AG09309 (cell line): ENCODE measurements around the gene XPOT.

ENCODE experiments used
- DNase-seq: peaks from one replicate; pipeline ENCODE4 v3.0.0-alpha.2; 2010; ENCODE audit warnings: low read depth
- H3K4me3 ChIP-seq: 2 replicates; pipeline ENCODE4 v1.5.1; 2011; ENCODE audit warnings: mild to moderate bottlenecking, low read depth, low read length, moderate library complexity; ENCODE audit not compliant: control insufficient read depth
- TF ChIP-seq, protein P1 (sequence below): IDR thresholded peaks from 2 replicates; pipeline ENCODE4 v1.5.1; 2011; ENCODE audit warnings: mild to moderate bottlenecking, low read depth, low read length, inconsistent platforms; ENCODE audit not compliant: insufficient read depth, control insufficient read depth; ENCODE audit errors: missing control alignments

The XPOT gene

DNA sequence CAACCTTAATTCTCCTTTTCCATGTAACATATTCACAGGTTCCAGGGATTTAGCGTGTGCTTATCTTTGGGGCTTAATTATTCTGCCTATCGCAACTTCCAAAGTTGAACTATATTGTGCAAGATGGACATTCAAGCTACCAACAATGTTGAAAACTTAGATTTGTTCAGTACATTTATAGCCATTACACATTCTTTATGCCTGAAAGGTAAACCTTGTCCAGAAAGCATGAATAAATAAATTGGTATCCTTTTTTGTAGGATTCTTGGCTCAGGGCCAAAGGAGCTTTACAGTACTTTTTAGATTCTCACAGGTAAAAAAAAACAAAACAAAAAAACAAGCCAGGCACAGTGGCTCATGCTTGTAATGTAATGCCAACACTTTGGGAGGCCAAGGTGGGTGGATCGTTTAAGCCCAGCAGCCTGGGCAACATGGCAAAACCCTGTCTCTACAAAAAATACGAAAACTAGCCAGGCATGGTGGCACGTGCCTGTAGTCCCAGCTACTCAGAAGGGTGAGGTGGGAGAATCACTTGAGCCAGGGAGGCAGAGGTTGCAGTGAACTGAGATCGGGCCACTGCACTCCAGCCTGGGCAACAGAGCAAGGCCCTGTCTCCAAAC is 16.9 kb upstream of the XPOT start:
- TF ChIP-seq, protein P1, sequence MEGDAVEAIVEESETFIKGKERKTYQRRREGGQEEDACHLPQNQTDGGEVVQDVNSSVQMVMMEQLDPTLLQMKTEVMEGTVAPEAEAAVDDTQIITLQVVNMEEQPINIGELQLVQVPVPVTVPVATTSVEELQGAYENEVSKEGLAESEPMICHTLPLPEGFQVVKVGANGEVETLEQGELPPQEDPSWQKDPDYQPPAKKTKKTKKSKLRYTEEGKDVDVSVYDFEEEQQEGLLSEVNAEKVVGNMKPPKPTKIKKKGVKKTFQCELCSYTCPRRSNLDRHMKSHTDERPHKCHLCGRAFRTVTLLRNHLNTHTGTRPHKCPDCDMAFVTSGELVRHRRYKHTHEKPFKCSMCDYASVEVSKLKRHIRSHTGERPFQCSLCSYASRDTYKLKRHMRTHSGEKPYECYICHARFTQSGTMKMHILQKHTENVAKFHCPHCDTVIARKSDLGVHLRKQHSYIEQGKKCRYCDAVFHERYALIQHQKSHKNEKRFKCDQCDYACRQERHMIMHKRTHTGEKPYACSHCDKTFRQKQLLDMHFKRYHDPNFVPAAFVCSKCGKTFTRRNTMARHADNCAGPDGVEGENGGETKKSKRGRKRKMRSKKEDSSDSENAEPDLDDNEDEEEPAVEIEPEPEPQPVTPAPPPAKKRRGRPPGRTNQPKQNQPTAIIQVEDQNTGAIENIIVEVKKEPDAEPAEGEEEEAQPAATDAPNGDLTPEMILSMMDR, result no peak
- DNase-seq, result no peak
- H3K4me3 ChIP-seq, result no peak overlapping the region

DNA sequence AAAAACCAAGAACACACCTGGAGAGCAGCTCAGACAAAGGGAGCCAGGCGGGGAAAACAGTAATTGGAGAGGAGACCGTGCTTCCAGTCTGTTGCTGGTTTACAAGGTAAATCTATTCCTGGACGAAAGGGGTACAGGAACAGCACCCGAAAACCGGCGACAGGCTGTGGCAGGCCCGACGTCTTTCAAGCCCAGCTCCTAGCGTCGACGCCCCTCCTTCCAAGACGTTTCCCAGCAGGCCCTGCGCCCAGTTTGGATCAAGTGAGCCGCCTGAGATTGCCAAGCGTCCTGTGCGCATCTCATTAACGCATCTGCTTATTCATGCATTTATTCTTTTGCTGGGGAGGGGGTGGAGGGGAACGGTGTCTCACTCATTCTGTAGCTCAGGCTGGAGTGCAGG is 15.0 kb upstream of the XPOT start:
- no peak overlapping the region for H3K4me3 ChIP-seq
- no peak for DNase-seq
- TF ChIP-seq, protein P1, result no peak

DNA sequence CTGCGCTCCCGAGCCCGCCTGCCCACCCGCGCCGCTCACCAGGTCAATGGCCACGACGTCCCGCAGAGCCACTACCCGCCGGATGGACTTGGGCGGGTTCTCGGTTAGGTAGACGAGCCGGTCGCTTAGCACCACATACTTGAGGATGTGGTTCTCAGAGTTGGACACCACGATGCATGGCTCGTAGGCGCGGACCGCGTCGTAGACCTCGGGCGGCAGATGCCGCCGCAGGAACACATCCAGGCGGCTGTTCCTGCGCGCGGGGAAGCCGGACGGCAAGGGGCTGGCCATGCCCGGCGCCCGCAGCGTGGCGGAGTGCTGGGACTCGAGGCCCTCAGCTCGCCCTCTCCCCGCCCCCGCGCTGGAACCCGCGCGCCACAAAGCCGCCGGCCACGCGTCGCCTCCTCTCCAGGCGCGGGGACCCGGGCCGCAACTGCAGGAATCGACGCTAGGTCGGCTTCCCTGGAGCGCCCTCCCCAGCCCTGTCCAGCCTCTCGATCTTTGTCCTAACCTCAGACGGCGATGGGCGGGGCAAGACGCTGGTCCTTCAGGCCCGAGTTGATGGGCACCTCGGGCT is 13.8 kb upstream of the XPOT start, which contains the start of gene C12orf56:
Gene C12orf56 (minus strand): TSS at position 484 of the 577 bp plus-strand sequence. CDS start 193 bp downstream, at position 291.
- TF ChIP-seq, protein P1, result no peak
- H3K4me3 ChIP-seq, result peak within 1 kb of the TSS; percentile 39
- no peak for DNase-seq

DNA sequence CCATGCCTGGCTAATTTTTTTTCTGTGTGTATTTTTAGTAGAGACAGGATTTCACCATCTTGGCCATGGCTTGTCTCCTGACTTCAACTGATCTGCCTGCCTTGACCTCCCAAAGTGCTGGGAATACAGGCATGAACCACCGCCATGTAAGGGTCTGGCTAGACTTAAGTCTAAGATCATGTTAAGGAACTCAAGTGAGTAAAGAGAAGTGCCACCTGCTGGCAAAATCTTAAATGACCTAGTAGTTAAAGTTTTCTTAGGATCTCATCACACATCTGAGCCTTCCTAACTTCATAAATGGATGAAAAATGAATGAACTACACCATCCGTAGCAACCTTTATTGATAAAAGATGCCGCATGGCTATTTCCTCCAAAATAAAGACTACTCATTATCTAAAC is 12.0 kb upstream of the XPOT start:
- DNase-seq, result peak; percentile 29
- H3K4me3 ChIP-seq, result no peak overlapping the region
- TF ChIP-seq, protein P1, result peak; percentile 50

DNA sequence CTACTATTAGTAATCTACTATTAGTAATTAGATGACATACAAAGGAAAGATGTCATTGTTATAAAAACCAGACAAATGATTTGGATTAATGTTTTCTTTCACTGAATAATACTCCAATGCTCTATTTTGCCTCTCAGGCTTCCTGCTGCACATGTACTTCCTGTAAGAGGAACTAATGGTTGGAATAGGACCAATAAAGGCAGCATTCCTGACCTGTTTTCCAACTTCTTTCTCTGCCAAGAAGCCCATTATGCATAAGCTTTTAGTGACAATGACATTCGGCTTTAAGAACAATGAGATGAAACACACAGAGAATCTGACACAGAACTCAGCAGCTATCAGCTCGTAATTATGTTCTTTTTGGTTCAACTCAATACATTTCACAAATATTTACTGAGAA is 8.5 kb upstream of the XPOT start:
- no peak overlapping the region for H3K4me3 ChIP-seq
- no peak for DNase-seq
- TF ChIP-seq, protein P1, result no peak

DNA sequence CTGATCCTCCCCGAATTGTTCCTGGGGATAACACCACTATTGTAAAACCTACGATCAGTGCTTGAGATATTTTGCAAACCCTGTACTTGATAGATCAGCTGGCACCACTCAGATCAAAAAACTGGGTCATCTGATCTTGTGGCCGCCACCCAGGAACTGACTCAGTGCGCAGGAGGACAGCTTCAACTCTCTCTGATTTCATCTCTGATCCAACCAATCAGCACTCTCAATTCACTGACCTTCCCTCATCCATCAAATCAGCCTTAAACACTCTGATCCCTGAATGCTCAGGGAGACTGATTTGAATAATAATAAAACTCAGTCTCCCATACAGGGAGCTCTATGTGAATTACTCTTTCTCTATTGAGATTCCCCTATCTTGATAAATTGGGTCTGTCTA is 4.2 kb upstream of the XPOT start:
- H3K4me3 ChIP-seq, result no peak overlapping the region
- TF ChIP-seq, protein P1, result no peak
- DNase-seq, result no peak
